OCI-LY3 (cell line): ENCODE measurements around the gene MRPL16.

Source experiments
- EZH2phosphoT487 ChIP-seq: fragments of 200-600 bp; shearing (Covaris generic); IDR thresholded peaks from 2 replicates; pipeline ENCODE4 v1.6.1; 2018; ENCODE audit warnings: antibody characterized with exemption, mixed run types, low read depth
- TF ChIP-seq, protein P1 (sequence below): fragments of 200-600, 300-600 bp; sonication (generic); IDR thresholded peaks from 2 replicates; pipeline ENCODE4 v1.5.1; 2014; ENCODE audit warnings: antibody characterized with exemption, low read length, low read depth

DNA sequence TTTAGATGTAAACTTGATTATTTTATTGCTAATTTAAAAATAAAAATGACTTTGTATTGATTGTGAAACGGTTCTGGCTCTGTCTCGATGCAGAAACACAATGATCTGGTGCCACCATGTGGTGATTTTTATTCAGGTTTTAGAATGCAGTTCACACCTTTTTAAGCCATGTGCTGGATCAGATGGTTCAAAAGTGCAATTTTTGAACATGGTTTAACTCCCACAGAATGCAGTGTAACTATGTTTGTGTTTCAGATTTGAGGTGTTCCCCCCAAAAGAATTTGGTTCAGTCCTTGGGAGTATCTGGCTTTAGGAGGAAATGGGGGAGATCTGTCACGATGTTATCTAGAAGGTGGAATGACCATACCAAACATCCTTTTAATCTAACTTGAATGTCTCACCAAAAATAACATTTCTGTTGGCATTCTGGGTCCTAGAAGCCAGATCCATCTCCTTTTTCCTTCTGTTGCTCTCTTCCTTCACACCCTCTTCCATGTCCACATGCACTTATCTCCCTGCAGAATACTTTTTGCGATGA lies 7.9 kb downstream of the MRPL16 start:
- TF ChIP-seq, protein P1, sequence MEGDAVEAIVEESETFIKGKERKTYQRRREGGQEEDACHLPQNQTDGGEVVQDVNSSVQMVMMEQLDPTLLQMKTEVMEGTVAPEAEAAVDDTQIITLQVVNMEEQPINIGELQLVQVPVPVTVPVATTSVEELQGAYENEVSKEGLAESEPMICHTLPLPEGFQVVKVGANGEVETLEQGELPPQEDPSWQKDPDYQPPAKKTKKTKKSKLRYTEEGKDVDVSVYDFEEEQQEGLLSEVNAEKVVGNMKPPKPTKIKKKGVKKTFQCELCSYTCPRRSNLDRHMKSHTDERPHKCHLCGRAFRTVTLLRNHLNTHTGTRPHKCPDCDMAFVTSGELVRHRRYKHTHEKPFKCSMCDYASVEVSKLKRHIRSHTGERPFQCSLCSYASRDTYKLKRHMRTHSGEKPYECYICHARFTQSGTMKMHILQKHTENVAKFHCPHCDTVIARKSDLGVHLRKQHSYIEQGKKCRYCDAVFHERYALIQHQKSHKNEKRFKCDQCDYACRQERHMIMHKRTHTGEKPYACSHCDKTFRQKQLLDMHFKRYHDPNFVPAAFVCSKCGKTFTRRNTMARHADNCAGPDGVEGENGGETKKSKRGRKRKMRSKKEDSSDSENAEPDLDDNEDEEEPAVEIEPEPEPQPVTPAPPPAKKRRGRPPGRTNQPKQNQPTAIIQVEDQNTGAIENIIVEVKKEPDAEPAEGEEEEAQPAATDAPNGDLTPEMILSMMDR: peak; percentile 85
- TF ChIP-seq EZH2phosphoT487: no peak
